ENCODE measurements around the gene HCFC1R1.

The HCFC1R1 gene

GRCh38 chr16:3013491-3013951, 10.2 kb downstream of the HCFC1R1 start:
- TF ChIP-seq POLR2A (IDR thresholded peaks at IDR 0.05; ENCODE audit: low read depth, low read length): no peak
- FAIRE-seq: no peak
- DNase-seq (ENCODE audit: insufficient read length, low spot score): peak; percentile 67

- DNase-seq (ENCODE audit: insufficient read length, low spot score) (peak; percentile 77), FAIRE-seq (no peak)
- no peak for TF ChIP-seq POLR2A (IDR thresholded peaks at IDR 0.05; ENCODE audit: low read depth, low read length)
Measured at GRCh38 chr16:3012828-3013420, 10.8 kb downstream of the HCFC1R1 start, which contains the start of gene CLDN9. Gene CLDN9 (plus strand): TSS chr16:3012923. CDS start chr16:3013363, 440 bp downstream.

- FAIRE-seq (no peak), DNase-seq (ENCODE audit: insufficient read length, low spot score) (no peak)
Measured at GRCh38 chr16:3012246-3012645, 11.5 kb downstream of the HCFC1R1 start.

GRCh38 chr16:3010510-3010909, 13.2 kb downstream of the HCFC1R1 start:
- DNase-seq (ENCODE audit: insufficient read length, low spot score): no peak
- TF ChIP-seq POLR2A (IDR thresholded peaks at IDR 0.05; ENCODE audit: low read depth, low read length): no peak
- FAIRE-seq: no peak

More at GRCh38 chr16:3012246-3012645, 11.5 kb downstream of the HCFC1R1 start:
- TF ChIP-seq POLR2A (IDR thresholded peaks at IDR 0.05; ENCODE audit: low read depth, low read length): no peak

GRCh38 chr16:3009568-3010390, 14.0 kb downstream of the HCFC1R1 start:
- TF ChIP-seq POLR2A (IDR thresholded peaks at IDR 0.05; ENCODE audit: low read depth, low read length): no peak
- FAIRE-seq (no peak), DNase-seq (ENCODE audit: insufficient read length, low spot score) (no peak)

- no peak for TF ChIP-seq POLR2A (IDR thresholded peaks at IDR 0.05; ENCODE audit: low read depth, low read length)
- DNase-seq (ENCODE audit: insufficient read length, low spot score) (no peak), FAIRE-seq (no peak)
Measured at GRCh38 chr16:3008690-3009037, 15.1 kb downstream of the HCFC1R1 start.

GRCh38 chr16:3007957-3008689, 15.6 kb downstream of the HCFC1R1 start:
- DNase-seq (ENCODE audit: insufficient read length, low spot score): no peak
- TF ChIP-seq POLR2A (IDR thresholded peaks at IDR 0.05; ENCODE audit: low read depth, low read length): no peak
- no peak for FAIRE-seq

DNA sequence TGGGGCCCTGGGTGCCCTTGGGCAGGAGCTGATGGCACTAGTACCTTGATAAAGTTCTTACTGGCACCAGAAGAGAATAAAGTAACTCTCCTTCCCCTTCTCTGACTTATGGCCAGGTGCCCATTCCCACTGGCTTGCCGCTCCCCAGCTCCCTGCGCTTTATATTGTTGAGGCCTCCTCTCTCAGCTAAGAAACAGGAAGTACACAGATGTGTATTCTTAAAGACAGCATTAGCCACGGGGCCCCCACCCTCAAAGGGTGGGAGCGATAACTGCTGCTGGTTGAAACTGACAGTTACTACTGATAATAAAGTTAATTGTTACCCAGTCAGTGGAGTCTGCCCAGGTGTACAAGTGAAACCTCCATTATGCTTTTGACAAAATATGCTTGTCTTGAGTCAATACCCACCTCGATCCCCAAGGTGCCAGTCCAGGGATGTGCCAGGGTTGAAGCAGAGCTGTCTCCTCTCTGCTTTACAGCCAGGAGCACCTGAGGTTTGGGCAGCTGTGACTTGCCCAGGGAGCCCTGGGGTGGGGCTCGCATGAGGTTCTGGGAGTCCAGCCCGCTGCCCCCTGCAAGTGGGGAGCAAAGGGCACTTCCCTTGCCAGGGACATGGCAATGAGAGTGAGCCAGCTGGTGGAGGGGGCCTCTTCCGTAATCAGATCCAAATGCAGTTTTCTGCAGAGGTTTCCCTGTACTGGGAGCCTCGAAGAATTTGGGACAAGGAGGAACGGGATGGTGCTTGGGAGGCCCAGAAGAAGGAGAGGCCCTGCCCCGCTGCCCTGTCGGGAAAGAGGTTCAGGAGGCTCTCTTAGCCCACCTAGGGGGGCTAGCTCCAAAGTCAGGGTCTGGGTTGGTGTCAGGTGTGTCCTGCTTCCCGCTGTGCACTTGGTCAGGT, 16.4 kb downstream of the HCFC1R1 start:
- no peak for TF ChIP-seq POLR2A (IDR thresholded peaks at IDR 0.05; ENCODE audit: low read depth, low read length)
- DNase-seq (ENCODE audit: insufficient read length, low spot score) (no peak), FAIRE-seq (no peak)

DNA sequence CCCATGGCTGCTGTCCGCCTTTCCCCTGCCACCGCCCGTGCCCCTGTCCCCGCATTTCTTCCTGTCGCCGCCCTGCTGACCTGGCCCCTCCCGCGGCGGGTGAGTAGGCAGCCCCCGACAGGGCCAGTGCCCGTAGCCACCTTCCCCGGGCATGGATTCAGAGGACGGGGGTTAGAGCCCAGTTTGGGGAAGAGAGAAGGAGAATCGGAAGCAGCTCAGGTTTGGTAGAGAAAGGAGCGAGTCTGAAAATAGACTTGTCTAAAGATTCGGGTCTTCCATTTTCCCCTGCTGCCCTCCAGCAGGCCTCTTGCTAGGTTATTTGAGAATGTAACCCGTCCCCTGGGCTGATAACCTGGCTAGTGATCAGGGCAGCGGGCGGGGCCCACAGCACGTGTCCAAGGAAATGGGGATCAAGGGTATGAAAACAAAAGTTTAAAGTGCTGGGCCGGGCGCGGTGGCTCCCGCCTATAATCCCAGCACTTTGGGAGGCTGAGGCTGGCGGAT, 18.9 kb downstream of the HCFC1R1 start:
- DNase-seq (ENCODE audit: insufficient read length, low spot score) (peak; percentile 66), FAIRE-seq (no peak)
- TF ChIP-seq POLR2A (IDR thresholded peaks at IDR 0.05; ENCODE audit: low read depth, low read length): no peak

- FAIRE-seq (no peak), DNase-seq (ENCODE audit: insufficient read length, low spot score) (no peak)
- no peak for TF ChIP-seq POLR2A (IDR thresholded peaks at IDR 0.05; ENCODE audit: low read depth, low read length)
Measured at GRCh38 chr16:3004319-3004718, 19.4 kb downstream of the HCFC1R1 start.

DNA sequence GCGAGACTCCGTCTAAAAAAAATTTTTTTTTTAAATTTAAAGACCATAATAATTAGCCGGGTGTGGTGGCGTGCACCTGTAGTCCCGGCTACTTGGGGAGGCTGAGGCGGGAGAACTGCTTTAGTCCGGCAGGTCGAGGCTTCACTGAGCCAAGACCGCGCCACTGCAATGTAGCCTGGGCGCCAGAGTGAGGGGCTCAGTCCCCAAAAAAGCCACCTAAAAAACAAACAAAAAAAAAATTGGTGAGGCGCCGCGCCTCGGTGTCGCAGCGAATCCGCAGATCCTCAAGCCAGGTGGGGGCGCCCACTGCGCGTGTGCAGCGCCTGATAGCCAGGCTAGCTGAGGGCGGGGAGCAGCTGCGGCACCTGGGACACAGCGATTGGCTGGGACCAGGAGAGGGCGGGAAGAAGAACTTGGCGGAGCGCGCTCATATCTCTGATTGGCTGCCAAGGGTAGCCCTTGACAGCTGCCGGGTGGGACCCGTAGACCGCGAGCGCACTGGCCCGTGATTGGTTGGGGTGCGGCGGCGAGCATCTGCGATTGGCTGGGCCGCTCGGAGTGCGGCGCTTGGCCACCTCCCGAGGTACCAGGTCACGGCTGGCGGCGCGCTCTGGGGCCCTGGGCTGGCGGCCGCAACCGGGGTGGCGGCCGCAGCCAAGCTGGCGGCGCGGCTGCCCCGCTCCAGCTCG, 20.0 kb downstream of the HCFC1R1 start:
- no peak for TF ChIP-seq POLR2A (IDR thresholded peaks at IDR 0.05; ENCODE audit: low read depth, low read length)
- peak; percentile 99 for DNase-seq (ENCODE audit: insufficient read length, low spot score)
- peak; percentile 85 for FAIRE-seq

GRCh38 chr16:3001316-3001715, 22.4 kb downstream of the HCFC1R1 start:
- no peak for TF ChIP-seq POLR2A (IDR thresholded peaks at IDR 0.05; ENCODE audit: low read depth, low read length)
- DNase-seq (ENCODE audit: insufficient read length, low spot score) (no peak), FAIRE-seq (no peak)

GRCh38 chr16:3000540-3000939, 23.2 kb downstream of the HCFC1R1 start:
- FAIRE-seq: no peak
- no peak for DNase-seq (ENCODE audit: insufficient read length, low spot score)
- TF ChIP-seq POLR2A (IDR thresholded peaks at IDR 0.05; ENCODE audit: low read depth, low read length): no peak

Measured in H54 (cell line).